SU-DHL-6 (cell line): ENCODE measurements around the gene LENEP.

Experiments
- H2AFZ ChIP-seq: fragments of 200-600 bp; sonication (generic); 2 replicates; pipeline ENCODE4 v1.6.1; 2014; ENCODE audit warnings: low read depth, mild to moderate bottlenecking, moderate library complexity, mixed read lengths, antibody characterized with exemption, low read length; ENCODE audit not compliant: severe bottlenecking
- H3F3A ChIP-seq: fragments of 200-600 bp; shearing (Covaris generic); 2 replicates; pipeline ENCODE4 v1.6.0; 2016; ENCODE audit warnings: antibody characterized with exemption, mild to moderate bottlenecking; ENCODE audit not compliant: insufficient read depth
- H3K27ac ChIP-seq: fragments of 200-600 bp; sonication (generic); 2 replicates; pipeline ENCODE4 v1.5.1; 2016; ENCODE audit warnings: low read depth, mild to moderate bottlenecking, low read length, moderate library complexity, mixed read lengths
- H3K27me3 ChIP-seq: fragments of 200-600 bp; sonication (generic), shearing (Covaris generic); 2 replicates; pipeline ENCODE4 v1.6.0; 2014; ENCODE audit warnings: mild to moderate bottlenecking, low read length
- H3K36me3 ChIP-seq: fragments of 200-600 bp; sonication (generic); 2 replicates; pipeline ENCODE4 v1.6.1; 2014; ENCODE audit warnings: mild to moderate bottlenecking, low read length, mixed read lengths
- H3K4me2 ChIP-seq: fragments of 300-600, 200-600 bp; shearing (Covaris generic), sonication (generic); 2 replicates; pipeline ENCODE4 v1.6.0; 2014; ENCODE audit warnings: low read length, low read depth, mild to moderate bottlenecking; ENCODE audit not compliant: poor library complexity, severe bottlenecking
- H3K4me3 ChIP-seq: fragments of 200-600 bp; sonication (generic); 2 replicates; pipeline ENCODE4 v1.5.1; 2014; ENCODE audit warnings: antibody characterized with exemption, low read length, mild to moderate bottlenecking, mixed read lengths; ENCODE audit not compliant: insufficient read depth, poor library complexity, severe bottlenecking
- H3K79me2 ChIP-seq: fragments of 200-600 bp; sonication (generic); 2 replicates; pipeline ENCODE4 v1.6.1; 2014; ENCODE audit warnings: mild to moderate bottlenecking, low read length, moderate library complexity; ENCODE audit not compliant: insufficient read depth
- H3K9ac ChIP-seq: fragments of 200-600 bp; sonication (generic); 2 replicates; pipeline ENCODE4 v1.7.0; 2014; ENCODE audit warnings: mild to moderate bottlenecking, low read length
- H3K9me2 ChIP-seq: fragments of 200-600 bp; sonication (generic); replicated peaks from 2 replicates; pipeline ENCODE4 v1.6.1; 2014; ENCODE audit warnings: low read length; ENCODE audit not compliant: insufficient read depth
- H3K9me3 ChIP-seq: fragments of 200-600 bp; sonication (generic); 2 replicates; pipeline ENCODE4 v1.6.1; 2014; ENCODE audit warnings: low read length, mixed read lengths; ENCODE audit not compliant: insufficient read depth
- H4K20me1 ChIP-seq: fragments of 200-600 bp; sonication (generic); 2 replicates; pipeline ENCODE4 v1.6.1; 2014; ENCODE audit warnings: low read depth, mild to moderate bottlenecking, antibody characterized with exemption, low read length, moderate library complexity, mixed read lengths
- EZH2phosphoT487 ChIP-seq: fragments of 200-600 bp; sonication (generic), shearing (Covaris generic); conservative IDR thresholded peaks from 2 replicates; pipeline ENCODE4 v1.6.1; 2018; ENCODE audit warnings: mild to moderate bottlenecking, antibody characterized with exemption, low read length, moderate library complexity, mixed read lengths
- TF ChIP-seq, protein P1 (sequence below): fragments of 200-600 bp; sonication (generic); IDR thresholded peaks from one replicate; pipeline ENCODE4 v1.5.1; 2017; ENCODE audit warnings: antibody characterized with exemption, mild to moderate bottlenecking, low read length, moderate library complexity; ENCODE audit not compliant: insufficient read depth, poor library complexity, severe bottlenecking

LENEP gene

DNA sequence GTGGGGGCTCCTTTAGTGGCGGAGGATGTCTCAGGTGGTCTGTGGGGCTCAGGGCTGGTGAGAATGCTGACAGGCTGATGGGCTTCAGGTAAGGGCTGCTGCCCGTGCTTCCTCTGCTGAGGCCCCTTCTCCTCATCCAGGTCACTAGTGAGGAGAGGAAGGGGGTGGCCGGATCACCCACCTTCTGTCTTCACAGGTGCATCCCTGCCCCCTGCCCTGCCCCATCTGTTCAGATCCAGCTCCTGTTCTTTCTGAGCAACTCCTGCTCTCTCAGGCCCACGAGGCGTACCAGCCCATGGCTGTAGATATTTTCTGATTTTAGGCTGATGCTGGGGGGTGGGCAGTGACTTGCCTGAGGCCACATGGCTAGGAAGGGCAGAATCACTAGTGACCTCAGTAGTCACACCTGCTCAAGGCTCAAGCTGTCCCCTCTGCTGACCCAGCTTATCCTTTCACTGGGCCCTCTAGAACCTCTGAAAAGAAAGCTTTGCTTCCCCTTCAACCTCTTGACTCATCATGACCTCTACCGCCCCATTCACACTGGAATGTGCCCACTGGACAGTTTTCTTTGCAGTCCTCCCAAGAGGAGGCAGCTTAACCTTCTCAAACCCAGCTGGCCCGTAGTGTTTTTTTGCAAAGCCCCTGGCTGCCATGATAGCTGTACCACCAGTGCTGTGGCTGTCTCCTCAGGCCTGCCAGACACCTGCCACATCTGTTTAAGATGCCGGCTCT lies 25.4 kb downstream of the LENEP start:
- Histone ChIP-seq H3F3A (peaks cover 6% of the 10 kb centered on the region; the same call in 1 of the 2 replicates), H3K27ac (no peak overlapping the region), H3K27me3 (no peaks in the 10 kb centered on the region), H3K36me3 (no peaks in the 10 kb centered on the region), H3K9me2 (no peaks in the 10 kb centered on the region), H3K4me2 (no peak overlapping the region), H2AFZ (no peak overlapping the region), H3K4me3 (no peak overlapping the region), H4K20me1 (no peaks in the 10 kb centered on the region), H3K79me2 (no peaks in the 10 kb centered on the region), H3K9ac (no peak overlapping the region), H3K9me3 (no peaks in the 10 kb centered on the region)
- TF ChIP-seq EZH2phosphoT487: no peak
- TF ChIP-seq, protein P1, sequence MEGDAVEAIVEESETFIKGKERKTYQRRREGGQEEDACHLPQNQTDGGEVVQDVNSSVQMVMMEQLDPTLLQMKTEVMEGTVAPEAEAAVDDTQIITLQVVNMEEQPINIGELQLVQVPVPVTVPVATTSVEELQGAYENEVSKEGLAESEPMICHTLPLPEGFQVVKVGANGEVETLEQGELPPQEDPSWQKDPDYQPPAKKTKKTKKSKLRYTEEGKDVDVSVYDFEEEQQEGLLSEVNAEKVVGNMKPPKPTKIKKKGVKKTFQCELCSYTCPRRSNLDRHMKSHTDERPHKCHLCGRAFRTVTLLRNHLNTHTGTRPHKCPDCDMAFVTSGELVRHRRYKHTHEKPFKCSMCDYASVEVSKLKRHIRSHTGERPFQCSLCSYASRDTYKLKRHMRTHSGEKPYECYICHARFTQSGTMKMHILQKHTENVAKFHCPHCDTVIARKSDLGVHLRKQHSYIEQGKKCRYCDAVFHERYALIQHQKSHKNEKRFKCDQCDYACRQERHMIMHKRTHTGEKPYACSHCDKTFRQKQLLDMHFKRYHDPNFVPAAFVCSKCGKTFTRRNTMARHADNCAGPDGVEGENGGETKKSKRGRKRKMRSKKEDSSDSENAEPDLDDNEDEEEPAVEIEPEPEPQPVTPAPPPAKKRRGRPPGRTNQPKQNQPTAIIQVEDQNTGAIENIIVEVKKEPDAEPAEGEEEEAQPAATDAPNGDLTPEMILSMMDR: no peak

DNA sequence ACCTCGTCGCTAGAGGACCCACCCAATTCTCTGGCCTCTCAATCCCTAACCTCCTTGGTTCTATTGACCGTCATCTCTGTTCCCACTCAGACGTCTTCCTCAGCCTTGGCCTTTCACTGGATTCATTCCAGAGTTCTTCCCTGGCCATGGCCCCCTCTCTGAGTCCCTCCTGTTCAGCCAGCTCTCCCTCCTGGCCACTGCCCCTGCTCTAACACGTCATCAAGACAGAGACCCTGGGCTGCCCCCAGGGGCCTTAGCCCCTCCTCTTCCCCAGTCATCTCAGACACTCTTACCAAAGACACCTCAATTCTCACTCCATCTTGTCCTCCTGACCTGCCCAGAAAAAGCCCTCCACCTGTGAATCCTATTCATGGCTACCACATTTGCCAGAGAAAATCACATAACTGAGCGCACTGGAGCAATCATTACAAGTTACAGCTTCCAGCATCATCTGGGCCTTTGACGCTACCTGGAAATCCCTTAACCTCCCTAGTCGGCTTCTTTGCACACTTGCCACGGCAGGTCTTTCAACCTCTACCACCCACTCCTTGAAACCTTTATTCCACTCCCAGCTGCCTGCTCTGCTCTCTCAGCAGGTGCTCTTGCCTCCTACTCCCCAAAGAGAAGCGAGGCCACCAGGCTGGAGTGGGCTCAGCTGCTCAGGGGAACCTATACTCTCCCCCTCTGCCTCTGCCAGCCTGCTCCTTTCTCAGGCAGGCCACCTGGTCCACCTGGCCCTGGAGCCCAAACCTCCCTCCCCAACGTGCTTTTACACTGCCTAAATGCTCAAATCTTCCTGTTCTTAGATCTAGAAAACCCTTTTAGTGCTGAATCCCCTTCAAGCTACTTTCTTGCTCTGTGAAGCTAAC lies 26.2 kb downstream of the LENEP start:
- Histone ChIP-seq H3F3A (peaks cover 6% of the 10 kb centered on the region; the same call in 1 of the 2 replicates), H3K4me3 (no peak overlapping the region), H3K27me3 (no peaks in the 10 kb centered on the region), H3K27ac (no peak overlapping the region), H3K9ac (no peak overlapping the region), H3K4me2 (no peak overlapping the region), H3K36me3 (no peaks in the 10 kb centered on the region), H3K79me2 (no peaks in the 10 kb centered on the region), H4K20me1 (no peaks in the 10 kb centered on the region), H3K9me2 (no peaks in the 10 kb centered on the region), H3K9me3 (no peaks in the 10 kb centered on the region), H2AFZ (no peak overlapping the region)
- TF ChIP-seq, protein P1: no peak
- no peak for TF ChIP-seq EZH2phosphoT487

DNA sequence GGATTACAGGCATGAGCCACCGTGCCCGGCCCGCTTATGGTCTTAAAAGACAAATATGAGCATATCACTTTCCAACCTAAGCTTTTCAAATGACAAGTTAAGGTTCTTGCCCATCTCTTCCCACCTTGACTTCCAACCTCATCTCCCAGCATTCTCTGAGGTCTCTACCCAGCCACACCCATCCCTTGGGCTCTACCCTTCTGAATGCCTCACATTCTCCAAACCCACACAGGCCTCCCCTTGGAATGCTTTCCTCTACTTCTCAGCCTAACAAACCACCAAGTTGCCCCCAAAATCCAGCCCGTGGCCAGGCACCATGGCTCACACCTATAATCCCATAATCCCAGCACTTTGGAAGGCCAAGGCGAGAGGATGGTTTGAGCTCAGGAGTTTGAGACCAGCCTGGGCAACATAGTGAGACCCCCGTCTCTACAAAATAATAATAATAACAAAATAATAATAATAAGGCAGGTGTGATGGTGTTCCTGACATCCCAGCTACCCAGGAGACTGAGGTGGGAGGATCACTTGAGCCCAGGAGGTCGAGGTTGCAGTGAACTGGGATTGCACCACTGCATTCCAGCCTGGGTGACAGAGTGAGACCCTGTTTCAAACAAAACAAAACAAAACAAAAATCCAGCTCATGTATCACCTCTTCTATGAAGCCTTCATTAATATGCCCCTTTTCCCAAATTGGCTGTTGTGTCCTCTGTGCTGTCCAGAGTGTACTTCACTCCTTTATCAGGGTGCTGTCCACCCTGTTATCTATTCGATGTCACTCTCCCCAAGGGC lies 28.9 kb downstream of the LENEP start:
- no peak overlapping the region for H3K9ac ChIP-seq
- no peaks in the 10 kb centered on the region for H3K36me3 ChIP-seq
- no peaks in the 10 kb centered on the region for H3K27me3 ChIP-seq
- no peaks in the 10 kb centered on the region for H3K79me2 ChIP-seq
- TF ChIP-seq, protein P1: no peak
- no peak for TF ChIP-seq EZH2phosphoT487
- no peaks in the 10 kb centered on the region for H3K9me2 ChIP-seq
- H4K20me1 ChIP-seq: no peaks in the 10 kb centered on the region
- no peak overlapping the region for H3K4me3 ChIP-seq
- no peak overlapping the region for H3K27ac ChIP-seq
- no peak overlapping the region for H2AFZ ChIP-seq
- no peak overlapping the region for H3K4me2 ChIP-seq
- H3K9me3 ChIP-seq: no peaks in the 10 kb centered on the region
- H3F3A ChIP-seq: no peaks in the 10 kb centered on the region
